ENCODE data around the gene UPK3A.
"Not testable (repeated sequence)": the region's sequence is repeated elsewhere in the genome, so short reads cannot be mapped to it uniquely, and the experiment has no call there.

Gene UPK3A

GRCh38 chr22:45259754-45260394 is 24.9 kb upstream of the UPK3A start:
- DNase-seq = no peak

- not testable (repeated sequence) for DNase-seq
These were observed 24.4 kb upstream of the UPK3A start for GRCh38 chr22:45260395-45260759.

- no peak for DNase-seq
These were observed 23.2 kb upstream of the UPK3A start for GRCh38 chr22:45261407-45262088.

GRCh38 chr22:45262195-45262930 is 22.4 kb upstream of the UPK3A start:
- no peak for DNase-seq

GRCh38 chr22:45262931-45263462 is 21.8 kb upstream of the UPK3A start:
- DNase-seq = no peak

GRCh38 chr22:45263463-45264269 is 21.1 kb upstream of the UPK3A start:
- DNase-seq = peak; percentile 75 to 87

GRCh38 chr22:45265535-45265934 is 19.2 kb upstream of the UPK3A start:
- DNase-seq = no peak

- DNase-seq = no peak
These were observed 16.4 kb upstream of the UPK3A start for GRCh38 chr22:45268167-45268957.

GRCh38 chr22:45268958-45269844 is 15.5 kb upstream of the UPK3A start:
- peak; percentile 25 to 54 for DNase-seq

- no peak for DNase-seq
These were observed 14.4 kb upstream of the UPK3A start for GRCh38 chr22:45270095-45271020.

GRCh38 chr22:45271667-45272201 is 13.0 kb upstream of the UPK3A start:
- DNase-seq = no peak

GRCh38 chr22:45272498-45272897 is 12.3 kb upstream of the UPK3A start:
- DNase-seq = no peak

- no peak for DNase-seq
These were observed 11.2 kb upstream of the UPK3A start for GRCh38 chr22:45273452-45274075.

- DNase-seq = no peak
These were observed 8.1 kb upstream of the UPK3A start for GRCh38 chr22:45276507-45277105.

- DNase-seq = not testable (repeated sequence)
These were observed 7.0 kb upstream of the UPK3A start for GRCh38 chr22:45277720-45278119.

- DNase-seq = no peak
These were observed 6.6 kb upstream of the UPK3A start for GRCh38 chr22:45278125-45278524.

- no peak for DNase-seq
These were observed 4.2 kb upstream of the UPK3A start for GRCh38 chr22:45280587-45280980.

- DNase-seq = no peak
These were observed 3.7 kb upstream of the UPK3A start for GRCh38 chr22:45281010-45281409.

All from AML-193 (cell line).